Measurements from ENCODE around the gene DENND6B. TPM values are rescaled to one million over a fixed set of nuclear protein-coding genes. Genes with fewer than 3 reads are reported as not detected.
"Not testable (repeated sequence)": the region's sequence is repeated elsewhere in the genome, so short reads cannot be mapped to it uniquely, and the experiment has no call there.

The DENND6B gene
- total RNA-seq, 1 donor from 2014 or later, result 7.7 TPM

GRCh38 chr22:50338860-50339462, 12.1 kb upstream of the DENND6B start:
- DNase-seq (ENCODE audit: low spot score), result no peak
- Mint-ChIP-seq H3K36me3 (ENCODE audit: low read depth) (no peaks in the 10 kb centered on the region), H3K27ac (ENCODE audit: unreplicated experiment) (no peak overlapping the region), H3K4me3 (ENCODE audit: unreplicated experiment) (no peak overlapping the region), H3K4me1 (ENCODE audit: low read depth) (peaks cover 8% of the 10 kb centered on the region), H3K27me3 (ENCODE audit: low read depth) (no peaks in the 10 kb centered on the region), H3K9me3 (ENCODE audit: low read depth) (no peaks in the 10 kb centered on the region)
- no peak for TF ChIP-seq CTCF (IDR thresholded peaks at IDR 0.05)

- Mint-ChIP-seq H3K27me3 (ENCODE audit: low read depth) (no peaks in the 10 kb centered on the region), H3K36me3 (ENCODE audit: low read depth) (no peaks in the 10 kb centered on the region), H3K9me3 (ENCODE audit: low read depth) (no peaks in the 10 kb centered on the region), H3K4me1 (ENCODE audit: low read depth) (peaks cover 8% of the 10 kb centered on the region), H3K27ac (ENCODE audit: unreplicated experiment) (no peak overlapping the region), H3K4me3 (ENCODE audit: unreplicated experiment) (no peak overlapping the region)
- TF ChIP-seq CTCF (IDR thresholded peaks at IDR 0.05), result no peak
- DNase-seq (ENCODE audit: low spot score), result no peak
Observed at GRCh38 chr22:50338042-50338573, 11.3 kb upstream of the DENND6B start.

GRCh38 chr22:50337262-50338041, 10.6 kb upstream of the DENND6B start:
- H3K4me1 Mint-ChIP-seq (ENCODE audit: low read depth), result peaks cover 6% of the 10 kb centered on the region
- H3K27ac Mint-ChIP-seq (ENCODE audit: unreplicated experiment), result no peak overlapping the region
- H3K4me3 Mint-ChIP-seq (ENCODE audit: unreplicated experiment), result no peak overlapping the region
- H3K9me3 Mint-ChIP-seq (ENCODE audit: low read depth), result no peaks in the 10 kb centered on the region
- H3K36me3 Mint-ChIP-seq (ENCODE audit: low read depth), result no peaks in the 10 kb centered on the region
- DNase-seq (ENCODE audit: low spot score), result no peak
- TF ChIP-seq CTCF (IDR thresholded peaks at IDR 0.05), result no peak
- H3K27me3 Mint-ChIP-seq (ENCODE audit: low read depth), result no peaks in the 10 kb centered on the region

GRCh38 chr22:50334433-50334832, 7.6 kb upstream of the DENND6B start:
- H3K4me3 Mint-ChIP-seq (ENCODE audit: unreplicated experiment); H3K36me3 Mint-ChIP-seq (ENCODE audit: low read depth); H3K27me3 Mint-ChIP-seq (ENCODE audit: low read depth); H3K9me3 Mint-ChIP-seq (ENCODE audit: low read depth); DNase-seq (ENCODE audit: low spot score); H3K27ac Mint-ChIP-seq (ENCODE audit: unreplicated experiment): not testable (repeated sequence)
- peaks cover 12% of the 10 kb centered on the region for H3K4me1 Mint-ChIP-seq (ENCODE audit: low read depth)

GRCh38 chr22:50329236-50329635, 2.4 kb upstream of the DENND6B start:
- Mint-ChIP-seq H3K27me3 (ENCODE audit: low read depth) (no peaks in the 10 kb centered on the region), H3K4me3 (ENCODE audit: unreplicated experiment) (no peak overlapping the region), H3K27ac (ENCODE audit: unreplicated experiment) (no peak overlapping the region), H3K9me3 (ENCODE audit: low read depth) (no peaks in the 10 kb centered on the region), H3K36me3 (ENCODE audit: low read depth) (no peaks in the 10 kb centered on the region), H3K4me1 (ENCODE audit: low read depth) (peaks cover 31% of the 10 kb centered on the region)
- no peak for DNase-seq (ENCODE audit: low spot score)
- no peak for TF ChIP-seq CTCF (IDR thresholded peaks at IDR 0.05)

Data from chondrocyte (in vitro differentiated cells).